Adrenal gland (tissue), 5 donors: ENCODE results near the gene PPM1M.

Experiments
- POLR2A ChIP-seq, 2 donors: fragments of 450-650 bp; IDR thresholded peaks; one replicate each; pipeline ENCODE4 v1.6.1; 2017; ENCODE audit warnings: antibody characterized with exemption in 2 of 2, mild to moderate bottlenecking in 2 of 2, moderate library complexity in 1 of 2
- TF ChIP-seq, protein P1 (sequence below), 6 experiments: fragments of 450-650 bp in 4 of 6; fragments of 200-600 bp in 2 of 6; sonication (generic) in 1 of 6; IDR thresholded peaks; 1 replicate in 5 of 6; 2 replicates in 1 of 6; pipeline versions ENCODE4 v1.5.1 to v1.8.0; 2016 to 2021; ENCODE audit warnings: antibody characterized with exemption in 6 of 6, mild to moderate bottlenecking in 2 of 6, moderate library complexity in 1 of 6
- donor health status: DM: no; HTN: no; CAD: no.

DNA sequence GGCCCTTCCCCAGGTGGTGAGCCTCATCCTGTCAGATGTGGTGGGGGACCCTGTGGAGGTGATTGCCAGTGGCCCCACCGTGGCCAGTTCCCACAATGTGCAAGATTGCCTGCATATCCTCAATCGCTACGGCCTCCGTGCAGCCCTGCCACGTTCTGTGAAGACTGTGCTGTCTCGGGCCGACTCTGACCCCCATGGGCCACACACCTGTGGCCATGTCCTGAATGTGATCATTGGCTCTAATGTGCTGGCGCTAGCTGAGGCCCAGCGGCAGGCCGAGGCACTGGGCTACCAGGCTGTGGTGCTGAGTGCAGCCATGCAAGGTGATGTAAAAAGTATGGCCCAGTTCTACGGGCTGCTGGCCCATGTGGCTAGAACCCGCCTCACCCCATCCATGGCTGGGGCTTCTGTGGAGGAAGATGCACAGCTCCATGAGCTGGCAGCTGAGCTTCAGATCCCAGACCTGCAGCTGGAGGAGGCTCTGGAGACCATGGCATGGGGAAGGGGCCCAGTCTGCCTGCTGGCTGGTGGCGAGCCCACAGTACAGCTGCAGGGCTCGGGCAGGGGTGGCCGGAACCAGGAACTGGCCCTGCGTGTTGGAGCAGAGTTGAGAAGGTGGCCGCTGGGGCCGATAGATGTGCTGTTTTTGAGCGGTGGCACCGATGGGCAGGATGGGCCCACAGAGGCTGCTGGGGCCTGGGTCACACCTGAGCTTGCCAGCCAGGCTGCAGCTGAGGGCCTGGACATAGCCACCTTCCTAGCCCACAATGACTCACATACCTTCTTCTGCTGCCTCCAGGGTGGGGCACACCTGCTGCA is 46.9 kb downstream of the PPM1M start:
- TF ChIP-seq, protein P1, sequence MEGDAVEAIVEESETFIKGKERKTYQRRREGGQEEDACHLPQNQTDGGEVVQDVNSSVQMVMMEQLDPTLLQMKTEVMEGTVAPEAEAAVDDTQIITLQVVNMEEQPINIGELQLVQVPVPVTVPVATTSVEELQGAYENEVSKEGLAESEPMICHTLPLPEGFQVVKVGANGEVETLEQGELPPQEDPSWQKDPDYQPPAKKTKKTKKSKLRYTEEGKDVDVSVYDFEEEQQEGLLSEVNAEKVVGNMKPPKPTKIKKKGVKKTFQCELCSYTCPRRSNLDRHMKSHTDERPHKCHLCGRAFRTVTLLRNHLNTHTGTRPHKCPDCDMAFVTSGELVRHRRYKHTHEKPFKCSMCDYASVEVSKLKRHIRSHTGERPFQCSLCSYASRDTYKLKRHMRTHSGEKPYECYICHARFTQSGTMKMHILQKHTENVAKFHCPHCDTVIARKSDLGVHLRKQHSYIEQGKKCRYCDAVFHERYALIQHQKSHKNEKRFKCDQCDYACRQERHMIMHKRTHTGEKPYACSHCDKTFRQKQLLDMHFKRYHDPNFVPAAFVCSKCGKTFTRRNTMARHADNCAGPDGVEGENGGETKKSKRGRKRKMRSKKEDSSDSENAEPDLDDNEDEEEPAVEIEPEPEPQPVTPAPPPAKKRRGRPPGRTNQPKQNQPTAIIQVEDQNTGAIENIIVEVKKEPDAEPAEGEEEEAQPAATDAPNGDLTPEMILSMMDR (IDR thresholded peaks at IDR 0.05): no peak
- TF ChIP-seq POLR2A (IDR thresholded peaks at IDR 0.05): no peak
